ENCODE measurements around the gene GSN.

The GSN gene

GRCh38 chr9:121239071-121239470, 28.9 kb upstream of the GSN start:
- TF ChIP-seq POLR2A (IDR thresholded peaks at IDR 0.05; ENCODE audit: extremely low read depth, insufficient read length) = no peak
- TF ChIP-seq MAX (IDR thresholded peaks at IDR 0.05; ENCODE audit: low read depth, low read length) = no peak
- TF ChIP-seq MYC (IDR thresholded peaks at IDR 0.05; ENCODE audit: low read depth, low read length) = no peak
- TF ChIP-seq, protein P1, sequence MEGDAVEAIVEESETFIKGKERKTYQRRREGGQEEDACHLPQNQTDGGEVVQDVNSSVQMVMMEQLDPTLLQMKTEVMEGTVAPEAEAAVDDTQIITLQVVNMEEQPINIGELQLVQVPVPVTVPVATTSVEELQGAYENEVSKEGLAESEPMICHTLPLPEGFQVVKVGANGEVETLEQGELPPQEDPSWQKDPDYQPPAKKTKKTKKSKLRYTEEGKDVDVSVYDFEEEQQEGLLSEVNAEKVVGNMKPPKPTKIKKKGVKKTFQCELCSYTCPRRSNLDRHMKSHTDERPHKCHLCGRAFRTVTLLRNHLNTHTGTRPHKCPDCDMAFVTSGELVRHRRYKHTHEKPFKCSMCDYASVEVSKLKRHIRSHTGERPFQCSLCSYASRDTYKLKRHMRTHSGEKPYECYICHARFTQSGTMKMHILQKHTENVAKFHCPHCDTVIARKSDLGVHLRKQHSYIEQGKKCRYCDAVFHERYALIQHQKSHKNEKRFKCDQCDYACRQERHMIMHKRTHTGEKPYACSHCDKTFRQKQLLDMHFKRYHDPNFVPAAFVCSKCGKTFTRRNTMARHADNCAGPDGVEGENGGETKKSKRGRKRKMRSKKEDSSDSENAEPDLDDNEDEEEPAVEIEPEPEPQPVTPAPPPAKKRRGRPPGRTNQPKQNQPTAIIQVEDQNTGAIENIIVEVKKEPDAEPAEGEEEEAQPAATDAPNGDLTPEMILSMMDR (IDR thresholded peaks at IDR 0.05; ENCODE audit: low read depth, low read length) = no peak
- H3K4me3 ChIP-seq (ENCODE audit: low read depth, low read length) = no peak overlapping the region
- no peak for DNase-seq (ENCODE audit: low read depth)

DNA sequence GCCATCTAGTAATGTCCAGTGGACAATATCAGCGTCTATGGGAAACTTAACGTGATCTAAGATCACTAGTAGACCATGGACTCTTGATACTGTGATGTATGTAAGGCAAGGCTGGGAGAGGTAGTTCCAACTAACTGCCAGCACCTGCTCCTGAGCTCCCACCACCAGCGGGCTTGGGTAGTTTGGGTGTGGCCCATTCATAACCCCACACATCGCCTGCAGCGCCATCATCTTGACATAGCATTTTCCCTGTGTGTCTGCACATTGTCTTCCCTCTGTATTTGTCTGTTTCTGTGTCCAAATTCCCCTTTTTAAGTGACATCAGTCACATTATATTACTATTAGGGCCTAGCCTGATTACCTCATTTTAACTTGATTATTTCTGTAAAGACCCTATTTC, 28.1 kb upstream of the GSN start:
- TF ChIP-seq POLR2A (IDR thresholded peaks at IDR 0.05; ENCODE audit: extremely low read depth, insufficient read length) (no peak), MAX (IDR thresholded peaks at IDR 0.05; ENCODE audit: low read depth, low read length) (no peak), MYC (IDR thresholded peaks at IDR 0.05; ENCODE audit: low read depth, low read length) (no peak)
- TF ChIP-seq, protein P1 (IDR thresholded peaks at IDR 0.05; ENCODE audit: low read depth, low read length) = no peak
- no peak overlapping the region for H3K4me3 ChIP-seq (ENCODE audit: low read depth, low read length)

GRCh38 chr9:121240472-121241135, 27.4 kb upstream of the GSN start:
- no peak for DNase-seq (ENCODE audit: low read depth)
- H3K4me3 ChIP-seq (ENCODE audit: low read depth, low read length) = no peak overlapping the region
- TF ChIP-seq MYC (IDR thresholded peaks at IDR 0.05; ENCODE audit: low read depth, low read length) (no peak), MAX (IDR thresholded peaks at IDR 0.05; ENCODE audit: low read depth, low read length) (no peak), POLR2A (IDR thresholded peaks at IDR 0.05; ENCODE audit: extremely low read depth, insufficient read length) (no peak)
- TF ChIP-seq, protein P1 (IDR thresholded peaks at IDR 0.05; ENCODE audit: low read depth, low read length) = no peak

More for the DNA sequence above, 28.1 kb upstream of the GSN start:
- DNase-seq (ENCODE audit: low read depth) = no peak

- DNase-seq (ENCODE audit: low read depth) = no peak
- no peak for TF ChIP-seq POLR2A (IDR thresholded peaks at IDR 0.05; ENCODE audit: extremely low read depth, insufficient read length)
- TF ChIP-seq, protein P1 (IDR thresholded peaks at IDR 0.05; ENCODE audit: low read depth, low read length) = no peak
- TF ChIP-seq MYC (IDR thresholded peaks at IDR 0.05; ENCODE audit: low read depth, low read length) = no peak
- no peak for TF ChIP-seq MAX (IDR thresholded peaks at IDR 0.05; ENCODE audit: low read depth, low read length)
- no peak overlapping the region for H3K4me3 ChIP-seq (ENCODE audit: low read depth, low read length)
Observed at GRCh38 chr9:121242219-121242958, 25.6 kb upstream of the GSN start.

DNA sequence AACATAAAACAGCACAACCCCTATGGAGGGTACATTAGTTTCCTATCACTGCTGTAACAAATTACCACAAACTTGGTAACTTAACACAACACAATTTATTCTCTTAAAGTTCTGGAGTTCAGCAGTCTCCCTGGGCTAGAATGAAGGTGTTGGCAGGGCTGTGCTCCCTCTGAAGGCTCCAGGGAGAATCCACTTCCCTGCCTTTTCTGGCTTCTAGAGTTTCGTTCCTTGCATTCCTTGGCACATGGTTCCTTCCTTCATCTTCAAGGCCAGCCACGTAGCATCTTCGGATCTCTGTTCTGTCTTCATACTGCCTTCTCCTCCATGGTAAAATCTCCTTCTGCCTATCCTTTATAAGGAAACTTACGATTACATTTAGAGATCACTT, 25.0 kb upstream of the GSN start:
- no peak for TF ChIP-seq POLR2A (IDR thresholded peaks at IDR 0.05; ENCODE audit: extremely low read depth, insufficient read length)
- no peak overlapping the region for H3K4me3 ChIP-seq (ENCODE audit: low read depth, low read length)
- no peak for DNase-seq (ENCODE audit: low read depth)

GRCh38 chr9:121246821-121247561, 21.0 kb upstream of the GSN start:
- TF ChIP-seq, protein P1 (IDR thresholded peaks at IDR 0.05; ENCODE audit: low read depth, low read length) = no peak
- TF ChIP-seq POLR2A (IDR thresholded peaks at IDR 0.05; ENCODE audit: extremely low read depth, insufficient read length) = no peak
- TF ChIP-seq MYC (IDR thresholded peaks at IDR 0.05; ENCODE audit: low read depth, low read length) = peak; percentile 58
- TF ChIP-seq MAX (IDR thresholded peaks at IDR 0.05; ENCODE audit: low read depth, low read length) = peak; percentile 42; the same call in 1 of the 2 replicates
- DNase-seq (ENCODE audit: low read depth) = peak; percentile 91
- no peak overlapping the region for H3K4me3 ChIP-seq (ENCODE audit: low read depth, low read length)
